GM03348 (cell line): ENCODE results near the gene LRRTM4.
"Not testable (repeated sequence)": the region's sequence is repeated elsewhere in the genome, so short reads cannot be mapped to it uniquely, and the experiment has no call there.

Source experiments
- DNase-seq: peaks from one replicate; pipeline ENCODE4 v3.0.0; 2012; ENCODE audit warnings: low spot score

LRRTM4 gene

DNA sequence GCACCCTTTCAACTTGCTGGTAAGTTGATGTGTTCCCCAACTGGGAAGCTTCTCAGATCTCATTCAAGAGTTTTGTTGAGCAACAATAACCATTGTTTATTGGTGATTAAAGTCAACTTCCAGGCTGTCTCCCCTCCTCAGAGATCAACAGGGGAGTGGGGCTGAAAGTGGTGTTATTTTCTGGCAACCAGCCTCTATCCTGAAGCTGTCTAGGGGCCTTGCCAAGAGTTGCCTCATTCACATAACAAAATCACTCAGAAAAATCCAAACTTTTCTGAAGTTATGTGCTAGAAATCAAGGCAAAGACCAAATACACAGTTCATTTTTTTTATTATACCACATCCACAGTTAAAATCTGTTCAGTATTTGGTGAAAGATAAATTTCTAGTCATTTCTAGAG lies 788.4 kb downstream of the LRRTM4 start:
- DNase-seq: no peak

DNA sequence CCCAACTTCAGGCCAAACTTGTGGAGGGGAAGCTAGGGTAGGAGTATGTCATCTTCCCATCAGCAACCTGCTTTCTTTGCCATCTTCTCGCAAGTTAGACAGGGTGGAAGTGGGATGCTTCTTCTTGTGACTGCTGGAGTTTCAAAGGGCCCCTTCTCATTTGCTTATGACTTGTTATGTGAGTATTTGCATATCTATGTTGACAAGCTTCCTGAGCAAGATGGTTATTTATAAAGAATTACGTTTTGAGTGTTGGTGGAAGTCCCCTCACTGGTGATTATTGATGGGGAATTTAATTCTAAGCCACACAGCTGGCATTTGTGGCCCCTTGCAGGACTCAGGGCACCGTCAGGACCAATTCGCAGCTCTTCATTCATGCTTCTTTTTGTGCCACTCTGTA lies 791.0 kb downstream of the LRRTM4 start:
- DNase-seq: no peak

DNA sequence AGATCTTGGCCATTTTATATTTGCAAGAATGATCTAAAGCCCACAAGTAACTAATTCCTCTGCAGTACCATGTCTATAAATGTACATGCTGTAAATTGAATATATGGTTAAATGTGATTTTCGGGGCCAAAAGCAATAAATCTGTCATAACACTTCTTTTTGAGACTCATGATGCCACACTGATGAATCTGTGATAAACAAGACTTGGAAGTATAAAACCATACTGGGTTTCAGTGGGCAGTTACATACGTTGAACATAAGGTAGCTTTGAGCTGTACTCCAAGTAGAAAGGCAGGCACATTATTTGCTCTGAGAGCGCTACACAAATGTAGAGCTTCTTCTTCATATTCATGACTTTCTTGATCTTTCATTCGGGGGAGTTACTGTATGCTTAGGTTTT lies 792.2 kb downstream of the LRRTM4 start:
- DNase-seq: no peak

DNA sequence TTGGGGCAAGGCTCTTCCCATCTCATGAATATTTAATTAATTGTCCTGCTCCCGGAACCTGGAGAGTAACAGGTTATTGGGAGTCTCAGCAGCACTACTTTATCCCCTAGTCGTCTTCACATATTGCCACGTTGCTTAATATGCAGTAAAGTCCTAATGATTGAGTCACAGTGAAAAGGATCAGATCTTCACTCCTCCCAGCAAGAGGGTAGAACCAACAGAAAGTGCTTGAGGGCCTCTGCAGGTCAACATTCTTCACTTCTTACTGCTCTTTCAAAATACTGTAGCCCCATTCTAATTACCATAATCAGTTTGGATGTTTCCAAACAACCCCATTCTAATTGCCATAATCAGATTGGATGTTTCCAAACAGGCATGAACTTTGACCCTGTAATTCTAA lies 801.0 kb downstream of the LRRTM4 start:
- DNase-seq: no peak

DNA sequence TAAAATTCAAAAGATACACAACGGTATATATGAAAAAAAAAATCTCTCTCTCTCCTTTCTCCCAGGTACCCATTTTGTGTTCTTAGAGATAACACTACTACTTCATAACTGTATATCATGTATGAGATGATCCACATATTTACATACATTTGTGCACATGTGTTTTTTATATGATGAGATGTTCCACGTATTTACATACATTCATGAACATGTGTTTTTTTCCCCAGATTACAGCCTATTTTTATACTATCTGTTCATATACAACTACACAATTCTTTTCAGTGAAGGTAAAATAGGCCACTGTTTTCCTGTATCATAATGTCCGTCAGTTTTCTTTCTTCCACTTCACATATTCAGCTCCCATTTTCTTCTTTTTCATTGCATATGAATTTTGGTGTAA lies 808.9 kb downstream of the LRRTM4 start:
- DNase-seq: no peak

DNA sequence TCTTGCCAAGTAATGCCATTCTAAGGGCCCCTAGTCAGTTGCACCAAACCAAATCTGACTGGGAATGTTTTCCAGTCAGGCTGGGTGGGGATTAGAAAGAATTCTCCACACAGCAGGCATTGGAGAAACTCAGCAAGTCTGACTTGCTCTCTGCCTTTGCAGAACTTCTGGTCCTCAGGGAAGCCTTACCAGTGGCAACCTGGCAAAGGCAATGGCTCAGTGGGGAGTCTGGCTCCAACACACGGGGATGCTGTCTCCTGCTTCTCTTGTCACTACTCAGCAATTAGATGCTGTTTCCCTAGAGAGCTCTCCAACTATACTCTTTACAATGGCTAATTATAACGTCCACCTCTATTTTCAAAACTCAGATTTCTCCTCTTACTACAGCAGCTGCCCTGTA lies 810.7 kb downstream of the LRRTM4 start:
- no peak for DNase-seq

DNA sequence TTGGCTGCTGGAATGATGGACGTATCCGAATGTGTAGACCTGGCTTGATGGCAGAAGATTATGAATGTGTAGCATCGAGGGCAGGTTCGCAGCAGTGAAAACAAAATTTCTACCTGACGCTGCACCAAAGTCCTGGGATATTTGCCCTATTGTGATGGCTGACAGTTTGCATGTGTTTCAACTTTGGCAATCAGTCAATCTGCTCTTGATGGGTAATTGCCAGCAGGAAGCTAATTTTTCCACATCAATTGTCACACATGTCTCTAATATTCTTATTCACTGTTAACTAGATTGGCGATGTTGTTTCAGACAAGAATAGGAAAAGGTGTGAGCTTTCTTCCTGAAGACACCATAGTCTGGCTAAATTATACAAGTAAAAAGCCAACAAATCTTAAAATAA lies 821.3 kb downstream of the LRRTM4 start:
- DNase-seq: no peak

DNA sequence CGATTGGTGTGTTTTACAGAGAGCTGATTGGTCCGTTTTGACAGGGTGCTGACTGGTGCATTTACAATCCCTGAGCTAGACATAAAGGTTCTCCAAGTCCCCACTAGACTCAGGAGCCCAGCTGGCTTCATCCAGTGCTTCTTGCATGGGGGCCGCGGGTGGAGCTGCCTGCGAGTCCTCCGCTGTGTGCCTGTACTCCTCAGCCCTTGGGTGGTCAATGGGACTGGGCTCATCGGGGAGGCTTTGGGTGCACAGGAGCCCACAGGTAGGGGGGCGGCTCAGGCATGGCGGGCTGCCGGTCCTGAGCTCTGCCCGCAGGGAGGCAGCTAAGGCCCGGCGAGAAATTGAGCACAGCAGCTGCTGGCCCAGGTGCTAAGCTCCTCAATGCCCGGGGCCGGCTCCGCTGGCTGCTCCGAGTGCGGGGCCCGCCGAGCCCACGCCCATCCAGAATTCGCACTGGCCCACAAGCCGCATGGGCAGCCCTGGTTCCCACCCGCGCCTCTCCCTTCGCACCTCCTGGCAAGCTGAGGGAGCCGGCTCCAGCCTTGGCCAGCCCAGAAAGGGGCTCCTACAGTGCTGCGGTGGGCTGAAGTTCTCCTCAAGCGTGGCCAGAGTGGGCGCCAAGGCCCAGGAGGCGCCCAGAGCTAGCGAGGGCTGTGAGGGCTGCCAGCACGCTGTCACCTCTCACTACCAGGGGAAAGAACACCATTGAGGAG lies 824.0 kb downstream of the LRRTM4 start:
- not testable (repeated sequence) for DNase-seq
